Measurements from ENCODE around the gene SLC12A7. TPM values are rescaled to one million over a fixed set of nuclear protein-coding genes. Genes with fewer than 3 reads are reported as not detected.

The SLC12A7 gene
- total and polyA plus RNA-seq, 7 experiments from 2014 or later, result 6.4 to 101 (median 61.9) TPM

- Histone ChIP-seq H3K27ac (ENCODE audit: low read depth, low read length) (peak overlapping the region; percentile 89), H3K36me3 (ENCODE audit: control insufficient read depth in 2 of 3, insufficient read depth in 3 of 3, low read length in 3 of 3) (peaks cover 0 to 12% (median 0%) of the 10 kb centered on the region in 3 experiments), H3K4me3 (ENCODE audit: low read length) (peak overlapping the region; percentile 77), H3K27me3 (ENCODE audit: control insufficient read depth in 2 of 2, insufficient read depth in 2 of 2, low read length in 2 of 2) (no peaks in the 10 kb centered on the region), H3K9me3 (ENCODE audit: control insufficient read depth in 2 of 3, low read length in 3 of 3) (no peaks in the 10 kb centered on the region), H3K4me1 (ENCODE audit: control insufficient read depth in 2 of 2, insufficient read depth in 2 of 2, low read length in 2 of 2) (peaks cover 34 to 77% of the 10 kb centered on the region in 2 donors)
- H3K4me1 Mint-ChIP-seq, result peaks cover 42 to 87% (median 62%) of the 10 kb centered on the region in 7 donors
- intact Hi-C loops (cut with micrococcal nuclease), result loop anchor here (1.0 to 10.0 kb wide), 6 partner anchors 8 to 490 kb away; partner anchors contain the start of genes SLC12A7 (in 2 of the 2), CEP72 (in 1 of the 2) and ZDHHC11B (in 1 of the 2)
- DNase-seq, result peak in 8 of 9 donors; percentile 52 to 78 (median 70)
- CTCF ChIA-PET, result no interaction called here
- peak overlapping the region; percentile 64 to 100 (median 97) for H3K27ac Mint-ChIP-seq
- peaks cover 0 to 20% (median 0%) of the 10 kb centered on the region in 5 donors for H3K36me3 Mint-ChIP-seq
- H3K9me3 Mint-ChIP-seq, result peaks cover 0 to 5% (median 0%) of the 10 kb centered on the region in 11 donors
- POLR2A ChIA-PET, result no interaction called here
- ATAC-seq, result peak; percentile 67
- no peaks in the 10 kb centered on the region for H3K27me3 Mint-ChIP-seq
- H3K4me3 Mint-ChIP-seq, result peak overlapping the region; percentile 77 to 94 (median 88)
These were observed 7.4 kb downstream of the SLC12A7 start for GRCh38 chr5:1104327-1105006.

- CTCF ChIA-PET, result no interaction called here
- H3K36me3 Mint-ChIP-seq, result peaks cover 0 to 20% (median 0%) of the 10 kb centered on the region in 5 donors
- DNase-seq (peak in 6 of 9 donors; percentile 8 to 50 (median 30)), ATAC-seq (no peak)
- no peaks in the 10 kb centered on the region for H3K9me3 ChIP-seq (ENCODE audit: control insufficient read depth in 2 of 3, low read length in 3 of 3)
- H3K36me3 ChIP-seq (ENCODE audit: control insufficient read depth in 2 of 3, insufficient read depth in 3 of 3, low read length in 3 of 3), result peaks cover 0 to 12% (median 0%) of the 10 kb centered on the region in 3 experiments
- peak overlapping the region; percentile 89 for H3K27ac ChIP-seq (ENCODE audit: low read depth, low read length)
- H3K4me1 ChIP-seq (ENCODE audit: control insufficient read depth in 2 of 2, insufficient read depth in 2 of 2, low read length in 2 of 2), result peaks cover 34 to 78% of the 10 kb centered on the region in 2 donors
- H3K4me3 Mint-ChIP-seq, result peak overlapping the region; percentile 77 to 94 (median 88)
- H3K9me3 Mint-ChIP-seq, result peaks cover 0 to 5% (median 0%) of the 10 kb centered on the region in 11 donors
- peak overlapping the region; percentile 64 to 100 (median 97) for H3K27ac Mint-ChIP-seq
- intact Hi-C loops (cut with micrococcal nuclease), result loop anchor here (1.0 to 10.0 kb wide), 5 partner anchors 9 to 489 kb away; partner anchors contain the start of genes SLC12A7 (in 2 of the 2) and CEP72 (in 1 of the 2)
- H3K4me1 Mint-ChIP-seq, result peaks cover 42 to 87% (median 59%) of the 10 kb centered on the region in 7 donors
- no peaks in the 10 kb centered on the region for H3K27me3 Mint-ChIP-seq
- H3K27me3 ChIP-seq (ENCODE audit: control insufficient read depth in 2 of 2, insufficient read depth in 2 of 2, low read length in 2 of 2), result no peaks in the 10 kb centered on the region
- peak overlapping the region; percentile 77 for H3K4me3 ChIP-seq (ENCODE audit: low read length)
- POLR2A ChIA-PET, result no interaction called here
These were observed 8.1 kb downstream of the SLC12A7 start for GRCh38 chr5:1103505-1104326.

GRCh38 chr5:1103093-1103492, 8.8 kb downstream of the SLC12A7 start:
- H3K4me1 Mint-ChIP-seq, result peaks cover 36 to 81% (median 54%) of the 10 kb centered on the region in 7 donors
- Histone ChIP-seq H3K36me3 (ENCODE audit: control insufficient read depth in 2 of 3, insufficient read depth in 3 of 3, low read length in 3 of 3) (peaks cover 0 to 12% (median 0%) of the 10 kb centered on the region in 3 experiments), H3K27ac (ENCODE audit: low read depth, low read length) (peak overlapping the region; percentile 89), H3K4me3 (ENCODE audit: low read length) (no peak overlapping the region), H3K27me3 (ENCODE audit: control insufficient read depth in 2 of 2, insufficient read depth in 2 of 2, low read length in 2 of 2) (no peaks in the 10 kb centered on the region), H3K4me1 (ENCODE audit: control insufficient read depth in 2 of 2, insufficient read depth in 2 of 2, low read length in 2 of 2) (peaks cover 34 to 72% of the 10 kb centered on the region in 2 donors), H3K9me3 (ENCODE audit: control insufficient read depth in 2 of 3, low read length in 3 of 3) (no peaks in the 10 kb centered on the region)
- peak overlapping the region; percentile 10 to 100 (median 84) for H3K27ac Mint-ChIP-seq
- H3K27me3 Mint-ChIP-seq, result no peaks in the 10 kb centered on the region
- peaks cover 0 to 5% (median 0%) of the 10 kb centered on the region in 11 donors for H3K9me3 Mint-ChIP-seq
- CTCF ChIA-PET, result interaction anchor here (1.1 kb wide), 1 partner anchor 10 kb away, joined by 3 read pairs; no protein-coding TSS in a partner anchor
- DNase-seq, result no peak
- peak overlapping the region; percentile 55 to 94 (median 88) for H3K4me3 Mint-ChIP-seq
- H3K36me3 Mint-ChIP-seq, result peaks cover 0 to 18% (median 0%) of the 10 kb centered on the region in 5 donors
- no peak for ATAC-seq
- POLR2A ChIA-PET, result no interaction called here
- intact Hi-C loops (cut with micrococcal nuclease), result loop anchor here (10.0 kb wide), 3 partner anchors 48 to 488 kb away; partner anchors contain the start of gene CEP72 (in 1 of the 2)

- Mint-ChIP-seq H3K9me3 (peaks cover 0 to 5% (median 0%) of the 10 kb centered on the region in 11 donors), H3K27me3 (no peaks in the 10 kb centered on the region), H3K36me3 (peaks cover 0 to 14% (median 0%) of the 10 kb centered on the region in 5 donors), H3K27ac (peak overlapping the region in 4 of 9 donors; percentile 40 to 100 (median 74)), H3K4me1 (peaks cover 31 to 79% (median 49%) of the 10 kb centered on the region in 7 donors), H3K4me3 (peak overlapping the region in 8 of 10 donors; percentile 31 to 65 (median 52))
- Histone ChIP-seq H3K27ac (ENCODE audit: low read depth, low read length) (peak overlapping the region; percentile 7), H3K4me1 (ENCODE audit: control insufficient read depth in 2 of 2, insufficient read depth in 2 of 2, low read length in 2 of 2) (peaks cover 34 to 62% of the 10 kb centered on the region in 2 donors), H3K27me3 (ENCODE audit: control insufficient read depth in 2 of 2, insufficient read depth in 2 of 2, low read length in 2 of 2) (no peaks in the 10 kb centered on the region), H3K9me3 (ENCODE audit: control insufficient read depth in 2 of 3, low read length in 3 of 3) (no peaks in the 10 kb centered on the region), H3K4me3 (ENCODE audit: low read length) (no peak overlapping the region), H3K36me3 (ENCODE audit: control insufficient read depth in 2 of 3, insufficient read depth in 3 of 3, low read length in 3 of 3) (peaks cover 0 to 17% (median 3%) of the 10 kb centered on the region in 3 experiments)
- DNase-seq (no peak), ATAC-seq (no peak)
- intact Hi-C loops (cut with micrococcal nuclease), result loop anchor here (10.0 kb wide), 3 partner anchors 47 to 487 kb away; partner anchors contain the start of gene CEP72 (in 1 of the 2)
- ChIA-PET POLR2A (no interaction called here), CTCF (interaction anchor here (0.6 to 1.1 kb wide), 2 partner anchors 9 to 364 kb away, joined by 3 read pairs; no protein-coding TSS in a partner anchor)
These were observed 9.7 kb downstream of the SLC12A7 start for GRCh38 chr5:1101961-1102713.

- peaks cover 0 to 14% (median 2%) of the 10 kb centered on the region in 5 donors for H3K36me3 Mint-ChIP-seq
- peaks cover 20 to 73% (median 45%) of the 10 kb centered on the region in 7 donors for H3K4me1 Mint-ChIP-seq
- ATAC-seq (no peak), DNase-seq (no peak)
- H3K27ac ChIP-seq (ENCODE audit: low read depth, low read length), result peak overlapping the region; percentile 26
- H3K27me3 Mint-ChIP-seq, result no peaks in the 10 kb centered on the region
- ChIA-PET POLR2A (no interaction called here), CTCF (no interaction called here)
- peak overlapping the region in 4 of 10 donors; percentile 19 to 65 (median 46) for H3K4me3 Mint-ChIP-seq
- intact Hi-C loops (cut with micrococcal nuclease), result loop anchor here (10.0 kb wide), 3 partner anchors 46 to 486 kb away; partner anchors contain the start of gene CEP72 (in 1 of the 2)
- peaks cover 0 to 25% (median 3%) of the 10 kb centered on the region in 3 experiments for H3K36me3 ChIP-seq (ENCODE audit: control insufficient read depth in 2 of 3, insufficient read depth in 3 of 3, low read length in 3 of 3)
- no peaks in the 10 kb centered on the region for H3K9me3 ChIP-seq (ENCODE audit: control insufficient read depth in 2 of 3, low read length in 3 of 3)
- peaks cover 0 to 4% (median 0%) of the 10 kb centered on the region in 11 donors for H3K9me3 Mint-ChIP-seq
- H3K4me3 ChIP-seq (ENCODE audit: low read length), result no peak overlapping the region
- H3K4me1 ChIP-seq (ENCODE audit: control insufficient read depth in 2 of 2, insufficient read depth in 2 of 2, low read length in 2 of 2), result peaks cover 26 to 50% of the 10 kb centered on the region in 2 donors
- H3K27me3 ChIP-seq (ENCODE audit: control insufficient read depth in 2 of 2, insufficient read depth in 2 of 2, low read length in 2 of 2), result no peaks in the 10 kb centered on the region
- H3K27ac Mint-ChIP-seq, result peak overlapping the region in 5 of 9 donors; percentile 40 to 90 (median 62)
These were observed 10.9 kb downstream of the SLC12A7 start for GRCh38 chr5:1100664-1101574.
